ENCODE measurements around the gene CLEC6A. TPM values are rescaled to one million over a fixed set of nuclear protein-coding genes. Genes with fewer than 3 reads are reported as not detected.

Gene CLEC6A
- total RNA-seq, 4 donors from 2014 or later, result not detected

DNA sequence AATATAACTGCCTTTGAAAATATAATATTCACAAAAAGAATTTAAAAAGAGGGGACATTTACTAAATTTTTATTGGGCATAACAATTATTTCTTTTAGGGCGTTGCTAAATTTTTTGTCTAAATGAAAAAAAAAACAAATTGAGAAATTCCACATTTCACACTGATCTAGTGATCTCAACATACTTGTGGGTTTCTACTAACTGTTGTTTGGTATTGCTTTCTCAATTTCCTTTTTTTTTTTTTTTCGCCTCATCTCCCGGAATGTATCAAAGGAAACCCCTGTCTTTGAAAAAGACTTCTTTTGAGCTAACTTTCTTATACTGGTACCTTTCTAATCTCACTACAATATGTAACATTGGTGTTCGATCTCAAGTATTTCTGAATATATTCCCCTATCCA, 57.5 kb downstream of the CLEC6A start, which contains the start of gene CLEC4D:
Gene CLEC4D, plus strand, starts transcription at position 248 of the 400 bp plus-strand sequence. CDS start 230 bp downstream, outside the sequence.
- 70% methylated on average over 4 of the region's 4 CpGs for WGBS

GRCh38 chr12:8517971-8518370, 62.2 kb downstream of the CLEC6A start:
- WGBS, result 69% methylated on average over 2 of the region's 2 CpGs

More for the DNA sequence above, 57.5 kb downstream of the CLEC6A start, which contains the start of gene CLEC4D:
- no peaks in the 10 kb centered on the region for H3K9me3 ChIP-seq
- H3K36me3 ChIP-seq, result no peaks in the 10 kb centered on the region
- no peak within 1 kb of the TSS for H3K4me3 ChIP-seq
- TF ChIP-seq CTCF (IDR thresholded peaks at IDR 0.05) (no peak), POLR2AphosphoS5 (IDR thresholded peaks at IDR 0.05) (no peak), EP300 (IDR thresholded peaks at IDR 0.05) (no peak), POLR2A (IDR thresholded peaks at IDR 0.05; ENCODE audit: low read depth) (no peak)
- DNase-seq (ENCODE audit: extremely low spot score), result no peak
- no peak within 1 kb of the TSS for H3K27ac ChIP-seq (replicated peaks in 1 of 4)
- intact Hi-C loops (cut with DNase I), result no loop called here
- H3K27me3 ChIP-seq, result peaks cover 0 to 13% (median 0%) of the 10 kb centered on the region in 4 donors
- no peaks in the 10 kb centered on the region for H3K4me1 ChIP-seq

DNA sequence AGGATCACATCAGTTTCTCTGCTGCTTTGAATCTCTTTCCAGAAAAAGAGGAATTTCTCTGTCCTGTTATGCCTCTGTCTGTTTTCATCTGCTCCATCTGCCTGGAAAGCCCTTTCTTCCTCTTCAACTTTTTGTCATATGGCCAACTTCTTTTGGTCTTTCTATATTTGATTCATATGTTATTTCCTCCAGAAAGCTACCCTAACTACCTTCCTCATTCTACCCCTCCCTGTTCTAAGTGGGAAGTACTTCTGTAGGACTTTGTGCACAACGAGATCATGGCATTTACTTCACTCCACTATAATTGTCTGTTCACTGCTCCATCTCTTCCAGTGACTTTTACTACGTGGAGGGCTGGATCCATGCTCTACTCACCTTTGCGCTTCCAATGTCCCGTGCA, 63.4 kb downstream of the CLEC6A start:
- H3K36me3 ChIP-seq, result no peaks in the 10 kb centered on the region
- TF ChIP-seq EP300 (IDR thresholded peaks at IDR 0.05) (no peak), POLR2AphosphoS5 (IDR thresholded peaks at IDR 0.05) (no peak), POLR2A (IDR thresholded peaks at IDR 0.05; ENCODE audit: low read depth) (no peak), CTCF (IDR thresholded peaks at IDR 0.05) (no peak)
- no peaks in the 10 kb centered on the region for H3K4me1 ChIP-seq
- no peak overlapping the region for H3K27ac ChIP-seq (replicated peaks in 1 of 4)
- intact Hi-C loops (cut with DNase I), result no loop called here
- no peak for DNase-seq (ENCODE audit: extremely low spot score)
- WGBS, result 82% methylated on average over 4 of the region's 4 CpGs
- H3K27me3 ChIP-seq, result no peaks in the 10 kb centered on the region
- peaks cover 0 to 9% (median 5%) of the 10 kb centered on the region in 4 donors for H3K9me3 ChIP-seq
- no peak overlapping the region for H3K4me3 ChIP-seq

More at GRCh38 chr12:8517971-8518370, 62.2 kb downstream of the CLEC6A start:
- no peaks in the 10 kb centered on the region for H3K36me3 ChIP-seq
- no peaks in the 10 kb centered on the region for H3K27me3 ChIP-seq
- H3K4me3 ChIP-seq, result no peak overlapping the region
- intact Hi-C loops (cut with DNase I), result no loop called here
- peaks cover 0 to 5% (median 2%) of the 10 kb centered on the region in 4 donors for H3K9me3 ChIP-seq
- no peaks in the 10 kb centered on the region for H3K4me1 ChIP-seq
- H3K27ac ChIP-seq (replicated peaks in 1 of 4), result no peak overlapping the region
- DNase-seq (ENCODE audit: extremely low spot score), result no peak
- TF ChIP-seq POLR2AphosphoS5 (IDR thresholded peaks at IDR 0.05) (no peak), EP300 (IDR thresholded peaks at IDR 0.05) (no peak), POLR2A (IDR thresholded peaks at IDR 0.05; ENCODE audit: low read depth) (no peak), CTCF (IDR thresholded peaks at IDR 0.05) (no peak)

DNA sequence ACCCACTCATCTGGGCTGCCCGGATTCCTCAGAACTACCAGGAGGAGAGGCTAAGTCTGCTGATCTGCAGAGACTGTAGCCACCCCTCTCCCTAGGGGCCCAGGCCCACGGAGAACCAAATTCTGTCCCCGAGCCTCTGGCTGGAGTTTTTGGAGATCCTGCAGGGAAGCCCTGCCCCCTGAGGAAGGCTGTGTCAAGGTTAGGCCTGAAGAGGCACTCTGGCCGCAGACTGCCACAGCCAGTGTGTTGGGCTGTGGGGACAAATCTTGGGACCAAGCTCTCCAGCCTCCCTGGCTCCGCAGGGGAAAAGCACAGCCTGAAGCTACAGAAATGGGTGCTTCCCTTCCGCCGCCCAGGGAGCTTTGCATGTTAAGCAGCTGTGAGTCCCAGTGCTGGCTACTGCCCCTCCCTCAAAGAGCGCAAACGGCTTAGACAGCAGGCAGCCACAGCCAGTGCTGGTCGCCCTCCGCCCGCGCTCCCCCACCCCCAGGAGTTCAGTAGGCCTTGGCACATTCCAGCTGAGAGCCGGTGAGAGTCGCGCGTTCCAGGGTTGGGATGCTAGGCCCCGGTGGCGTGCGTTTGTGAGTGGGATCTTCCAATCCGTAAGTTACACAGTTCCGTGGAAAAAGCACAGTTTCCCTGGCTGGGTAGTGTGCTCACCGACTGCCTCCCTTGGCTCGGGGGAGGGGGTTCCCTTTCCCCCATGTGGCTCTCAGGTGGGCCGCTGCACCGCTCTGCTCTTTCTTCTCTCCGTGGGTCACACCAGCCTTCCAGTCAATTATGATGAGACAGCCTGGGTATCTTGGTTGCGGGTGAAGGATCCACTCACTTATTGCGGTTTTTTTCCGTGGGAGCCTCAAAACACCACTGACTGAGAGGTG, 71.7 kb downstream of the CLEC6A start:
- DNase-seq (ENCODE audit: extremely low spot score), result no peak

More for the DNA sequence above, 71.7 kb downstream of the CLEC6A start:
- H3K4me3 ChIP-seq, result no peak overlapping the region
- H3K36me3 ChIP-seq, result no peaks in the 10 kb centered on the region
- no peaks in the 10 kb centered on the region for H3K4me1 ChIP-seq
- intact Hi-C loops (cut with DNase I), result no loop called here
- peaks cover 0 to 26% (median 0%) of the 10 kb centered on the region in 4 donors for H3K27me3 ChIP-seq
- TF ChIP-seq CTCF (IDR thresholded peaks at IDR 0.05) (no peak), EP300 (IDR thresholded peaks at IDR 0.05) (no peak), POLR2A (IDR thresholded peaks at IDR 0.05; ENCODE audit: low read depth) (no peak), POLR2AphosphoS5 (IDR thresholded peaks at IDR 0.05) (no peak)
- WGBS, result 76% methylated on average over 12 of the region's 30 CpGs
- H3K27ac ChIP-seq (replicated peaks in 1 of 4), result no peak overlapping the region
- peaks cover 0 to 14% (median 11%) of the 10 kb centered on the region in 4 donors for H3K9me3 ChIP-seq

Small RNAs within 50 kb of the gene (small RNA-seq; reads per million reads assigned to genes)
- 0 reads per million in 3 donors for gene RNU6-275P

Other genes starting within 250 kb of the CLEC6A start
- gene FAM90A1, start 228.3 kb upstream of the CLEC6A start, total RNA-seq, result under 1 TPM in 1 of 4 donors, not detected in 3; under 0.01 TPM
- gene CLEC4D, start 57.5 kb downstream of the CLEC6A start, total RNA-seq, result 1 to 10 TPM in 1 of 4 donors, not detected in 3; 1.7 TPM
- gene CLEC4E, start 84.9 kb downstream of the CLEC6A start, total RNA-seq, result 1 to 10 TPM in 2 of 4 donors, under 1 TPM in 1, not detected in 1; 0.71 to 5.1 (median 3.7) TPM
- not detected for gene AICDA, start 156.9 kb downstream of the CLEC6A start, total RNA-seq
- 100 to 1,000 TPM in 3 of 4 donors, 10 to 100 TPM in 1; 94.7 to 252 (median 177) TPM for gene MFAP5, start 206.9 kb downstream of the CLEC6A start, total RNA-seq
- 10 to 100 TPM; 26.6 to 34.5 (median 29.2) TPM for gene RIMKLB, start 242.0 kb downstream of the CLEC6A start, total RNA-seq

Measured in esophagus muscularis mucosa (tissue), 4 donors.